ENCODE results near the gene ALG14. TPM values are rescaled to one million over a fixed set of nuclear protein-coding genes. Genes with fewer than 3 reads are reported as not detected.

ALG14 gene, protein sequence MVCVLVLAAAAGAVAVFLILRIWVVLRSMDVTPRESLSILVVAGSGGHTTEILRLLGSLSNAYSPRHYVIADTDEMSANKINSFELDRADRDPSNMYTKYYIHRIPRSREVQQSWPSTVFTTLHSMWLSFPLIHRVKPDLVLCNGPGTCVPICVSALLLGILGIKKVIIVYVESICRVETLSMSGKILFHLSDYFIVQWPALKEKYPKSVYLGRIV
- total RNA-seq (2022) (13.0 and 15.5 TPM in 2 replicates), Bru-seq, nascent RNA (percentile 69 among the genes with signal in this experiment), BruChase-seq, experiment 1, labeled RNA remaining after a 6-hour chase (percentile 63 among the genes with signal in this experiment), BruChase-seq, experiment 2, labeled RNA remaining after a 2-hour chase (percentile 59 among the genes with signal in this experiment)
- long read RNA-seq, full-length matches to known transcripts = 34 of 36 reads
- long read RNA-seq, partial matches to known transcripts = 1 of 36 reads
- long read RNA-seq, other reads (novel, unspliced or antisense) = 1 of 36 reads

DNA sequence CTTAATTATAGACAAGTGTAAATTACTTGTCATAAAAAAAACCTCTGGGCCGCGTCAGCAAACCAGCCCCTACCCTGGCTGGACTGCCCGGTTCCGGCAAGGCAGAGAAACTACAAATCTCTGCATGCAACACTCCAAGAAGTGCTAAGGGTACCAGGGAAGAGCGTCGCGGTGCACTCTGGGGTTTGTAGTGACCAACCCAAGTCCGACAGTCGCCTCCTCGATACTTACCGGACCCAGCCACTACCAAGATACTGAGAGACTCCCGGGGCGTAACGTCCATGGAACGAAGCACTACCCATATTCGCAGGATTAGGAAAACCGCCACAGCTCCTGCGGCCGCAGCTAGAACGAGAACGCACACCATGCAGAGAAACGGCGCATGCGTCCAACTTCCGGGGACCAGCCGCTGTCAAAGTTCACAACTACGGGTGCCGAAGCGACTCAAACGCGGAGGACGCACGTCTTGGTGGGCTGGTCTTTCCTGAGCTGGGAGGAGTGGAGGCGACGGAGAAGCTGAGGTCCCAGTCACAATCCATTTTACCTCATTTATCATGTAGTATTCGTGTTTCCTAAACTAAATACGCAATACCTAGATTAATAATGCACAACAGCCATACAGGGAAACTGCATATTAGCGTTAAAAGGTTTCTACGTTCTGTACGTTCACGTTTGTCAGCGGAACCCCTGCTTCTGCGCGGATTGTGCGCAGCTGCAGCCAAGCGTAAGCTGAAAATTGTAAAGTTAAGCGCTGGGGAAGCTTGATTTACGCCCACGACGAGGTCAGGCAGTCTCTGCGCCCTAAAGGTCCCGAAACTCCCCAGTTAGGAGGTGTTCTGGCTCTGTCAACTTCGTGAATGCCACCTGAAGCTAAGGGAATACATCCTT lies at the start of gene ALG14:
TSS of gene ALG14 (minus strand) at position 420 of the 888 bp plus-strand sequence. CDS start at position 367, 53 bp downstream.
- DNase-seq (ENCODE audit: unreplicated experiment) = peak; percentile 94
- intact Hi-C loops (cut with micrococcal nuclease) = loop anchor here (1.0 to 2.0 kb wide), 2 partner anchors 44 to 162 kb away; partner anchors contain the start of genes RWDD3 and TLCD4
- Mint-ChIP-seq H3K4me1 (ENCODE audit: insufficient read depth, unreplicated experiment) (peaks cover 9% of the 10 kb centered on the region), H3K27me3 (ENCODE audit: insufficient read depth, unreplicated experiment) (no peaks in the 10 kb centered on the region), H3K27ac (ENCODE audit: low read depth, unreplicated experiment) (peak within 1 kb of the TSS; percentile 90), H3K4me3 (ENCODE audit: unreplicated experiment) (peak within 1 kb of the TSS; percentile 84), H3K36me3 (ENCODE audit: insufficient read depth, unreplicated experiment) (no peaks in the 10 kb centered on the region), H3K9me3 (ENCODE audit: unreplicated experiment) (no peaks in the 10 kb centered on the region)
- POLR2A ChIA-PET = interaction anchor here (0.5 to 2.6 kb wide), 22 partner anchors 9 to 1515 kb away, joined by 3 to 23 read pairs (median 4); partner anchors contain the start of genes RWDD3 and TLCD4
- CTCF ChIA-PET = interaction anchor here (0.5 to 4.4 kb wide), 9 partner anchors 12 to 474 kb away, joined by 3 to 49 read pairs (median 5); partner anchors contain the start of genes RWDD3 and TLCD4
- no TSS peak for BruUV-seq (replicated peaks)
- TF ChIP-seq, protein P1, sequence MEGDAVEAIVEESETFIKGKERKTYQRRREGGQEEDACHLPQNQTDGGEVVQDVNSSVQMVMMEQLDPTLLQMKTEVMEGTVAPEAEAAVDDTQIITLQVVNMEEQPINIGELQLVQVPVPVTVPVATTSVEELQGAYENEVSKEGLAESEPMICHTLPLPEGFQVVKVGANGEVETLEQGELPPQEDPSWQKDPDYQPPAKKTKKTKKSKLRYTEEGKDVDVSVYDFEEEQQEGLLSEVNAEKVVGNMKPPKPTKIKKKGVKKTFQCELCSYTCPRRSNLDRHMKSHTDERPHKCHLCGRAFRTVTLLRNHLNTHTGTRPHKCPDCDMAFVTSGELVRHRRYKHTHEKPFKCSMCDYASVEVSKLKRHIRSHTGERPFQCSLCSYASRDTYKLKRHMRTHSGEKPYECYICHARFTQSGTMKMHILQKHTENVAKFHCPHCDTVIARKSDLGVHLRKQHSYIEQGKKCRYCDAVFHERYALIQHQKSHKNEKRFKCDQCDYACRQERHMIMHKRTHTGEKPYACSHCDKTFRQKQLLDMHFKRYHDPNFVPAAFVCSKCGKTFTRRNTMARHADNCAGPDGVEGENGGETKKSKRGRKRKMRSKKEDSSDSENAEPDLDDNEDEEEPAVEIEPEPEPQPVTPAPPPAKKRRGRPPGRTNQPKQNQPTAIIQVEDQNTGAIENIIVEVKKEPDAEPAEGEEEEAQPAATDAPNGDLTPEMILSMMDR (IDR thresholded peaks at IDR 0.05; ENCODE audit: unreplicated experiment) = no peak

GRCh38 chr1:95122151-95122697 lies 49.5 kb upstream of the ALG14 start:
- intact Hi-C loops (cut with micrococcal nuclease) = no loop called here
- Mint-ChIP-seq H3K27ac (ENCODE audit: low read depth, unreplicated experiment) (no peak overlapping the region), H3K4me1 (ENCODE audit: insufficient read depth, unreplicated experiment) (peaks cover 8% of the 10 kb centered on the region), H3K9me3 (ENCODE audit: unreplicated experiment) (no peaks in the 10 kb centered on the region), H3K4me3 (ENCODE audit: unreplicated experiment) (no peak overlapping the region), H3K36me3 (ENCODE audit: insufficient read depth, unreplicated experiment) (no peaks in the 10 kb centered on the region), H3K27me3 (ENCODE audit: insufficient read depth, unreplicated experiment) (no peaks in the 10 kb centered on the region)
- TF ChIP-seq, protein P1 (IDR thresholded peaks at IDR 0.05; ENCODE audit: unreplicated experiment) = no peak
- CTCF ChIA-PET = no interaction called here
- no peak for DNase-seq (ENCODE audit: unreplicated experiment)
- POLR2A ChIA-PET = interaction anchor here (0.6 kb wide), 1 partner anchor 119 kb away, joined by 4 read pairs; no protein-coding TSS in a partner anchor
- no TSS peak for BruUV-seq (replicated peaks)

GRCh38 chr1:95119273-95119672 lies 46.5 kb upstream of the ALG14 start:
- no peaks in the 10 kb centered on the region for H3K27me3 Mint-ChIP-seq (ENCODE audit: insufficient read depth, unreplicated experiment)
- DNase-seq (ENCODE audit: unreplicated experiment) = no peak
- H3K36me3 Mint-ChIP-seq (ENCODE audit: insufficient read depth, unreplicated experiment) = no peaks in the 10 kb centered on the region
- no peak overlapping the region for H3K27ac Mint-ChIP-seq (ENCODE audit: low read depth, unreplicated experiment)
- TF ChIP-seq, protein P1 (IDR thresholded peaks at IDR 0.05; ENCODE audit: unreplicated experiment) = no peak
- H3K4me3 Mint-ChIP-seq (ENCODE audit: unreplicated experiment) = peak overlapping the region; percentile 15
- intact Hi-C loops (cut with micrococcal nuclease) = no loop called here
- POLR2A ChIA-PET = interaction anchor here (0.8 to 2.8 kb wide), 2 partner anchors 47 to 58 kb away, joined by 3 to 21 read pairs; partner anchors contain the start of gene ALG14
- peaks cover 21% of the 10 kb centered on the region for H3K4me1 Mint-ChIP-seq (ENCODE audit: insufficient read depth, unreplicated experiment)
- BruUV-seq (replicated peaks) = no TSS peak
- no peaks in the 10 kb centered on the region for H3K9me3 Mint-ChIP-seq (ENCODE audit: unreplicated experiment)
- CTCF ChIA-PET = interaction anchor here (0.5 to 5.0 kb wide), 3 partner anchors 13 to 76 kb away, joined by 3 to 32 read pairs (median 3); no protein-coding TSS in a partner anchor
